HepG2 (cell line): ENCODE results near the gene LANCL3. TPM values are rescaled to one million over a fixed set of nuclear protein-coding genes. Genes with fewer than 3 reads are reported as not detected.
"Not testable (repeated sequence)": the region's sequence is repeated elsewhere in the genome, so short reads cannot be mapped to it uniquely, and the experiment has no call there.

Experiments used
- ATAC-seq: fragments of 200-7000 bp; cut with Tn5 transposase; 3 replicates; pipeline ENCODE4 v1.9.1; 2020; ENCODE audit warnings: mild to moderate bottlenecking, moderate library complexity
- BruUV-seq: library from RNA; stranded (reverse); fragments of 400-500 nt; replicated peaks from 2 replicates; lab custom pipeline; 2021; lab: Mats Ljungman, UMichigan
- CTCF ChIA-PET: fragments of 300-600 bp; formaldehyde crosslinking; extraction: SDS; loops from one replicate; lab custom pipeline; 2021; ENCODE audit warnings: low total read pairs, inconsistent platforms, low intra/inter-chr PET ratio; lab: Yijun Ruan, JAX
- POLR2A ChIA-PET: fragments of 350-600 bp; sonication (Branson Sonifier 250); formaldehyde crosslinking; loops from one replicate; lab custom pipeline; 2020; ENCODE audit warnings: antibody characterized with exemption, inconsistent platforms; lab: Yijun Ruan, JAX
- DNase-seq: peaks from one replicate; pipeline ENCODE4 v3.0.0-alpha.2; 2015; ENCODE audit warnings: low spot score
- FAIRE-seq: peaks from 3 replicates; lab custom pipeline; 2011; peaks lifted over from hg19 to GRCh38; lab: Jason Lieb, UNC
- H2AFZ ChIP-seq: one replicate; pipeline ENCODE4 v1.6.1; 2011; ENCODE audit warnings: low read length, inconsistent platforms
- H3K27ac ChIP-seq: fragments of 300-600 bp; 3 replicates; pipeline ENCODE4 v1.8.0; 2011; ENCODE audit warnings: mixed run types, mild to moderate bottlenecking, mixed read lengths, low read length, inconsistent platforms; ENCODE audit not compliant: insufficient read depth; ENCODE audit errors: extremely low read length
- H3K27me3 ChIP-seq, 2 experiments: fragments of 200-600 bp in 1 of 2; 2 replicates in 1 of 2; 3 replicates in 1 of 2; pipeline versions ENCODE4 v1.6.0 to v1.8.0; 2011; ENCODE audit warnings: low read length in 2 of 2, mild to moderate bottlenecking in 2 of 2, moderate library complexity in 2 of 2, inconsistent platforms in 1 of 2; ENCODE audit not compliant: insufficient read depth in 2 of 2, control insufficient read depth in 1 of 2
- H3K36me3 ChIP-seq, 2 experiments: fragments of 200-600 bp in 1 of 2; replicated peaks in 1 of 2; 2 replicates in 1 of 2; 3 replicates in 1 of 2; pipeline versions ENCODE4 v1.5.1 to v1.8.0; 2011; ENCODE audit warnings: low read length in 2 of 2, inconsistent platforms in 1 of 2; ENCODE audit not compliant: insufficient read depth in 2 of 2, control insufficient read depth in 1 of 2
- H3K4me1 ChIP-seq: 2 replicates; pipeline ENCODE4 v1.5.1; 2012; ENCODE audit warnings: low read length, inconsistent platforms; ENCODE audit not compliant: insufficient read depth
- H3K4me2 ChIP-seq: 2 replicates; pipeline ENCODE4 v1.6.0; 2011; ENCODE audit warnings: low read depth, low read length, inconsistent platforms
- H3K4me3 ChIP-seq, 3 experiments: fragments of 200-600 bp in 1 of 3; sonication (generic), shearing (Covaris generic) in 1 of 3; replicated peaks in 1 of 3; 2 replicates each; pipeline ENCODE4 v1.5.1; 2011 to 2016; ENCODE audit warnings: low read length in 3 of 3, inconsistent platforms in 2 of 3, low read depth in 2 of 3, mild to moderate bottlenecking in 2 of 3, control low read depth in 1 of 3, mixed read lengths in 1 of 3; ENCODE audit not compliant: insufficient read depth in 1 of 3
- H3K79me2 ChIP-seq: one replicate; pipeline ENCODE4 v1.6.1; 2011; ENCODE audit warnings: low read length, inconsistent platforms; ENCODE audit not compliant: insufficient read depth
- H3K9ac ChIP-seq: 2 replicates; pipeline ENCODE4 v1.6.0; 2011; ENCODE audit warnings: mild to moderate bottlenecking, low read depth, low read length, inconsistent platforms; ENCODE audit not compliant: insufficient read depth
- H3K9me3 ChIP-seq: 2 replicates; pipeline ENCODE4 v1.5.1; 2012; ENCODE audit warnings: mild to moderate bottlenecking, low read length
- H4K20me1 ChIP-seq: 2 replicates; pipeline ENCODE4 v1.6.0; 2011; ENCODE audit warnings: inconsistent platforms, mild to moderate bottlenecking, low read length, moderate library complexity; ENCODE audit not compliant: insufficient read depth
- BHLHE40 ChIP-seq: IDR thresholded peaks from 2 replicates; pipeline ENCODE4 v1.6.1; 2011; ENCODE audit warnings: low read length, improper control_type of control experiment
- GPN1 ChIP-seq: sonication (generic); formaldehyde crosslinking; IDR thresholded peaks from 2 replicates; pipeline ENCODE4 v1.5.1; 2020; ENCODE audit warnings: missing genetic modification reagents, borderline replicate concordance
- HDAC2 ChIP-seq: sonication (generic); formaldehyde crosslinking; IDR thresholded peaks from 2 replicates; pipeline ENCODE4 v1.4.0; 2020; ENCODE audit warnings: missing genetic modification reagents
- SAP130 ChIP-seq: IDR thresholded peaks from 2 replicates; pipeline ENCODE4 v1.6.1; 2016; ENCODE audit warnings: low read depth
- ZBTB1 ChIP-seq: sonication (generic); formaldehyde crosslinking; IDR thresholded peaks from 2 replicates; pipeline ENCODE4 v1.4.0; 2020; ENCODE audit warnings: missing genetic modification reagents, borderline replicate concordance
- ZNF460 ChIP-seq: sonication (generic); formaldehyde crosslinking; IDR thresholded peaks from 2 replicates; pipeline ENCODE4 v1.5.1; 2020; ENCODE audit warnings: missing genetic modification reagents, mild to moderate bottlenecking, borderline replicate concordance
- WGBS: methylation state at CpG from one replicate; pipeline ENCODE4 v1.1.6; 2017; ENCODE audit warnings: low lambda C conversion rate; 5-methylcytosine and 5-hydroxymethylcytosine counted together
- in situ Hi-C: cut with HindIII; loops from 2 replicates; pipeline ENCODE4 v1.10.0; 2017; ENCODE audit warnings: low pct_unique_long_range_greater_than_20kb; ENCODE audit not compliant: extremely low pct_ligation_motif_present
- intact Hi-C: fragments of 100-400 bp; cut with micrococcal nuclease; formaldehyde crosslinking; loops from one replicate; pipeline ENCODE4 v1.10.0; 2022; ENCODE audit not compliant: unreplicated experiment
- polyA plus RNA-seq, 8 experiments: library from polyadenylated mRNA; depleted of rRNA in 3 of 8; stranded (reverse) in 7 of 8; unstranded in 1 of 8; fragments of >200 nt; fragmentation: Illumina TruSeq in 4 of 8; extraction: Trizol in 4 of 8; gene quantifications; 2 replicates each; pipeline versions ENCODE4 v1.2.1 to v1.2.3, GENCODE V29; 2011 to 2016; ENCODE audit warnings: low read depth in 4 of 8, missing spikeins in 1 of 8, mixed read lengths in 1 of 8; ENCODE audit not compliant: insufficient read depth in 1 of 8
- total RNA-seq, 5 experiments: library from RNA; depleted of rRNA; stranded (reverse); fragments of >200 nt; fragmentation: Illumina TruSeq; extraction: Trizol; gene quantifications; 2 replicates each; pipeline ENCODE4 v1.2.3, GENCODE V29; 2016; ENCODE audit warnings: low read depth in 1 of 5
- TF ChIP-seq, protein P1 (sequence below): IDR thresholded peaks from 2 replicates; pipeline ENCODE4 v1.6.1; 2016; ENCODE audit warnings: missing biosample characterization, missing genetic modification reagents, low read depth
- TF ChIP-seq, protein P2 (sequence below): sonication (generic); formaldehyde crosslinking; IDR thresholded peaks from 2 replicates; pipeline ENCODE4 v1.5.1; 2020; ENCODE audit warnings: mild to moderate bottlenecking, missing genetic modification reagents
- TF ChIP-seq, protein P3 (sequence below): sonication (generic); formaldehyde crosslinking; IDR thresholded peaks from 2 replicates; pipeline ENCODE4 v1.4.0; 2020; ENCODE audit warnings: low read depth, mild to moderate bottlenecking, missing genetic modification reagents
- TF ChIP-seq, protein P4 (sequence below): sonication (generic); formaldehyde crosslinking; IDR thresholded peaks from 2 replicates; pipeline ENCODE4 v1.5.0; 2020; ENCODE audit warnings: mild to moderate bottlenecking, missing genetic modification reagents

LANCL3 gene
- total and polyA plus RNA-seq, 2 of the 13 experiments (the other 11 are each of a cell fraction or from before 2014, with no cell fraction given) = not detected

DNA sequence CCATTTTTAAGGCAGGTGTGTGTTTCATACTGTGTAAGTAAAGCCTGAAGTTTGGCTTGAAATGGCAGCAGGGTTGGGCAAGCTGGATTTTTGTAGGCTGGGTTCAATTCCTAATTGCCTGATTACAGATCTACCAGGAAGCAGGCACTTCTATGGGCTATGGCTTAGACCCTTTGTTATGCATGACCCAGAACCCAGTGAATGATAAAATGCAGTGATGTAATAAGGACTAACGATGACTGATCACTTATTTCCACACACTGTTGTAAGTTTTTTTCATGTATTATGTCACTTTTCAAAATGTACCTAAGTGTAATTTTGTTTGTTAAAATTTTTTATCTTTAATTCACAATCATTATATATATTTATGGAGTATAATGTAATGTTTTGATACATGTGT, 8.6 kb downstream of the LANCL3 start:
- TF ChIP-seq, protein P1, sequence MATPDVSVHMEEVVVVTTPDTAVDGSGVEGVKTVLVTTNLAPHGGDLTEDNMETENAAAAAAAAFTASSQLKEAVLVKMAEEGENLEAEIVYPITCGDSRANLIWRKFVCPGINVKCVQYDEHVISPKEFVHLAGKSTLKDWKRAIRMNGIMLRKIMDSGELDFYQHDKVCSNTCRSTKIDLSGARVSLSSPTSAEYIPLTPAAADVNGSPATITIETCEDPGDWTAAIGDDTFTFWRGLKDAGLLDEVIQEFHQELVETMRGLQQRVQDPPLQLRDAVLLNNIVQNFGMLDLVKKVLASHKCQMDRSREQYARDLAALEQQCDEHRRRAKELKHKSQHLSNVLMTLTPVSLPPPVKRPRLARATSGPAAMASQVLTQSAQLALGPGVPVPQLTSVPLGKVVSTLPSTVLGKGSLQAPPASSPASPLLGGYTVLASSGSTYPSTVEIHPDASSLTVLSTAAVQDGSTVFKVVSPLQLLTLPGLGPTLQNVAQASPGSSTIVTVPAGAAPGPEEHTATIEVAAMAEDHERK (CRISPR knock-in tag) = no peak
- no peak for TF ChIP-seq SAP130 (CRISPR knock-in tag)
- no peak for TF ChIP-seq BHLHE40
- TF ChIP-seq, protein P2, sequence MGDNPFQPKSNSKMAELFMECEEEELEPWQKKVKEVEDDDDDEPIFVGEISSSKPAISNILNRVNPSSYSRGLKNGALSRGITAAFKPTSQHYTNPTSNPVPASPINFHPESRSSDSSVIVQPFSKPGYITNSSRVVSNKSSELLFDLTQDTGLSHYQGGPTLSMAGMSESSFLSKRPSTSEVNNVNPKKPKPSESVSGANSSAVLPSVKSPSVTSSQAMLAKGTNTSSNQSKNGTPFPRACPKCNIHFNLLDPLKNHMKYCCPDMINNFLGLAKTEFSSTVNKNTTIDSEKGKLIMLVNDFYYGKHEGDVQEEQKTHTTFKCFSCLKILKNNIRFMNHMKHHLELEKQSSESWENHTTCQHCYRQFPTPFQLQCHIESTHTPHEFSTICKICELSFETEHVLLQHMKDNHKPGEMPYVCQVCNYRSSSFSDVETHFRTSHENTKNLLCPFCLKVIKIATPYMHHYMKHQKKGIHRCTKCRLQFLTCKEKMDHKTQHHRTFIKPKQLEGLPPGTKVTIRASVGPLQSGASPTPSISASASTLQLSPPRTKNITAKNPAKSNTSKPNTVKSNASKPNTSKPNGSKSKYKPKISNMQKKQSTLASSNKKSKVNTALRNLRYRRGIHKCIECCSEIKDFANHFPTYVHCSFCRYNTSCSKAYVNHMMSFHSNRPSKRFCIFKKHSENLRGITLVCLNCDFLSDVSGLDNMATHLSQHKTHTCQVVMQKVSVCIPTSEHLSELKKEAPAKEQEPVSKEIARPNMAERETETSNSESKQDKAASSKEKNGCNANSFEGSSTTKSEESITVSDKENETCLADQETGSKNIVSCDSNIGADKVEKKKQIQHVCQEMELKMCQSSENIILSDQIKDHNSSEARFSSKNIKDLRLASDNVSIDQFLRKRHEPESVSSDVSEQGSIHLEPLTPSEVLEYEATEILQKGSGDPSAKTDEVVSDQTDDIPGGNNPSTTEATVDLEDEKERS (CRISPR knock-in tag) = no peak
- TF ChIP-seq, protein P3, sequence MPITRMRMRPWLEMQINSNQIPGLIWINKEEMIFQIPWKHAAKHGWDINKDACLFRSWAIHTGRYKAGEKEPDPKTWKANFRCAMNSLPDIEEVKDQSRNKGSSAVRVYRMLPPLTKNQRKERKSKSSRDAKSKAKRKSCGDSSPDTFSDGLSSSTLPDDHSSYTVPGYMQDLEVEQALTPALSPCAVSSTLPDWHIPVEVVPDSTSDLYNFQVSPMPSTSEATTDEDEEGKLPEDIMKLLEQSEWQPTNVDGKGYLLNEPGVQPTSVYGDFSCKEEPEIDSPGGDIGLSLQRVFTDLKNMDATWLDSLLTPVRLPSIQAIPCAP (CRISPR knock-in tag) = no peak
- no peak for TF ChIP-seq ZBTB1 (CRISPR knock-in tag)
- no peak for TF ChIP-seq GPN1 (CRISPR knock-in tag)
- TF ChIP-seq HDAC2 = no peak
- TF ChIP-seq, protein P4, sequence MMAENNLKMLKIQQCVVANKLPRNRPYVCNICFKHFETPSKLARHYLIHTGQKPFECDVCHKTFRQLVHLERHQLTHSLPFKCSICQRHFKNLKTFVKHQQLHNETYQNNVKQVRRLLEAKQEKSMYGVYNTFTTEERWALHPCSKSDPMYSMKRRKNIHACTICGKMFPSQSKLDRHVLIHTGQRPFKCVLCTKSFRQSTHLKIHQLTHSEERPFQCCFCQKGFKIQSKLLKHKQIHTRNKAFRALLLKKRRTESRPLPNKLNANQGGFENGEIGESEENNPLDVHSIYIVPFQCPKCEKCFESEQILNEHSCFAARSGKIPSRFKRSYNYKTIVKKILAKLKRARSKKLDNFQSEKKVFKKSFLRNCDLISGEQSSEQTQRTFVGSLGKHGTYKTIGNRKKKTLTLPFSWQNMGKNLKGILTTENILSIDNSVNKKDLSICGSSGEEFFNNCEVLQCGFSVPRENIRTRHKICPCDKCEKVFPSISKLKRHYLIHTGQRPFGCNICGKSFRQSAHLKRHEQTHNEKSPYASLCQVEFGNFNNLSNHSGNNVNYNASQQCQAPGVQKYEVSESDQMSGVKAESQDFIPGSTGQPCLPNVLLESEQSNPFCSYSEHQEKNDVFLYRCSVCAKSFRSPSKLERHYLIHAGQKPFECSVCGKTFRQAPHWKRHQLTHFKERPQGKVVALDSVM = no peak
- TF ChIP-seq ZNF460 (CRISPR knock-in tag) = no peak
- 0% methylated on average over 1 of the region's 1 CpG for WGBS
- no peaks in the 10 kb centered on the region for H3K79me2 ChIP-seq
- H3K36me3 ChIP-seq = no peaks in the 10 kb centered on the region
- no peaks in the 10 kb centered on the region for H3K27me3 ChIP-seq
- POLR2A ChIA-PET = no interaction called here
- no peak overlapping the region for H3K4me3 ChIP-seq
- intact Hi-C loops = no loop called here
- CTCF ChIA-PET = no interaction called here
- ATAC-seq = no peak
- no peaks in the 10 kb centered on the region for H4K20me1 ChIP-seq
- no peak overlapping the region for H3K9ac ChIP-seq
- no peak overlapping the region for H3K4me2 ChIP-seq
- no peaks in the 10 kb centered on the region for H3K9me3 ChIP-seq
- in situ Hi-C loops = no loop called here
- H3K27ac ChIP-seq = no peak overlapping the region
- BruUV-seq = no TSS peak
- no peak for DNase-seq
- H2AFZ ChIP-seq = no peak overlapping the region
- no peak for FAIRE-seq
- H3K4me1 ChIP-seq = no peaks in the 10 kb centered on the region

- H2AFZ ChIP-seq, H3K4me3 ChIP-seq, ATAC-seq, H3K9me3 ChIP-seq, H3K27ac ChIP-seq, BruUV-seq, CTCF ChIA-PET, H3K79me2 ChIP-seq, H3K27me3 ChIP-seq, H3K4me2 ChIP-seq, intact Hi-C loops, POLR2A ChIA-PET, DNase-seq, H3K9ac ChIP-seq, in situ Hi-C loops, H3K4me1 ChIP-seq, H3K36me3 ChIP-seq, H4K20me1 ChIP-seq, FAIRE-seq: not testable (repeated sequence)
- WGBS = no CpG with 5 or more reads among the region's 11 CpGs
These were observed 15.9 kb downstream of the LANCL3 start for GRCh38 chrX:37587337-37587736.
